Liver (tissue), 3 donors: ENCODE data around the gene PDZK1.
"Not testable (repeated sequence)": the region's sequence is repeated elsewhere in the genome, so short reads cannot be mapped to it uniquely, and the experiment has no call there.

Experiments used
- CTCF ChIP-seq: fragments of 150-350 bp; IDR thresholded peaks from 2 replicates; pipeline ENCODE4 v1.5.1; 2017; ENCODE audit warnings: improper control_type of control experiment, low read depth, low read length; ENCODE audit not compliant: missing input control
- EGR1 ChIP-seq, 2 donors: IDR thresholded peaks; 2 replicates each; pipeline ENCODE4 v1.6.1; 2016 to 2018; ENCODE audit warnings: antibody characterized with exemption in 2 of 2, low read depth in 2 of 2
- JUND ChIP-seq, 2 donors: IDR thresholded peaks; 2 replicates each; pipeline ENCODE4 v1.6.1; 2016; ENCODE audit warnings: antibody characterized with exemption in 2 of 2
- RAD21 ChIP-seq, 2 donors: IDR thresholded peaks; 2 replicates each; pipeline ENCODE4 v1.6.1; 2016; ENCODE audit warnings: antibody characterized with exemption in 2 of 2, mild to moderate bottlenecking in 2 of 2
- RXRA ChIP-seq, 2 donors: IDR thresholded peaks; 2 replicates each; pipeline ENCODE4 v1.6.1; 2017 to 2018; ENCODE audit warnings: antibody characterized with exemption in 2 of 2, mild to moderate bottlenecking in 1 of 2
- TF ChIP-seq, protein P1 (sequence below): IDR thresholded peaks from 2 replicates; pipeline ENCODE4 v1.6.1; 2016; ENCODE audit warnings: antibody characterized with exemption
- TF ChIP-seq, protein P2 (sequence below): IDR thresholded peaks from 2 replicates; pipeline ENCODE4 v1.6.1; 2016; ENCODE audit warnings: antibody characterized with exemption, mild to moderate bottlenecking
- donor health status: healthy.
- donor health status: healthy.

DNA sequence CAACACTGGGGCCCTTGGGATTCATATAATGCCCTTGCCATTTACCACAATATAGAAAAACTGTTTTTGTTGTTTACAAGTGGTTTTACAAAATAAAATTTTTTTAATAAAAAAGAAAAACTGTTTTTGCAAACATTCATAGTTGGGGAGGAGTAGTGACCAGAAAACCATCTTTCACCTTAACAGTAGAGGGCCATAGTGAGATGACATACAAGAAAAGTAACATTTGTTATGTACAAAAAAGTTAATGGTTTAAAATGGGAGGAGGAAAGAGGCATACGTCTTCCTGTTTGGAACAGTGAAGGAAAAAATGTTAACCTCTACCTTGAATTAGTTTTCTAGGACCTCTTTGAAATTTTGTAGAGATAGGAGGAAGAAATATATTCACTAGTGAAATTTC lies 70.9 kb downstream of the PDZK1 start:
- not testable (repeated sequence) for TF ChIP-seq CTCF; RXRA (IDR thresholded peaks at IDR 0.05); JUND (IDR thresholded peaks at IDR 0.05); RAD21 (IDR thresholded peaks at IDR 0.05); EGR1 (IDR thresholded peaks at IDR 0.05; ENCODE audit: low read depth in 2 of 2)
- TF ChIP-seq, protein P1, sequence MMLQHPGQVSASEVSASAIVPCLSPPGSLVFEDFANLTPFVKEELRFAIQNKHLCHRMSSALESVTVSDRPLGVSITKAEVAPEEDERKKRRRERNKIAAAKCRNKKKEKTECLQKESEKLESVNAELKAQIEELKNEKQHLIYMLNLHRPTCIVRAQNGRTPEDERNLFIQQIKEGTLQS = not testable (repeated sequence)
- TF ChIP-seq, protein P2, sequence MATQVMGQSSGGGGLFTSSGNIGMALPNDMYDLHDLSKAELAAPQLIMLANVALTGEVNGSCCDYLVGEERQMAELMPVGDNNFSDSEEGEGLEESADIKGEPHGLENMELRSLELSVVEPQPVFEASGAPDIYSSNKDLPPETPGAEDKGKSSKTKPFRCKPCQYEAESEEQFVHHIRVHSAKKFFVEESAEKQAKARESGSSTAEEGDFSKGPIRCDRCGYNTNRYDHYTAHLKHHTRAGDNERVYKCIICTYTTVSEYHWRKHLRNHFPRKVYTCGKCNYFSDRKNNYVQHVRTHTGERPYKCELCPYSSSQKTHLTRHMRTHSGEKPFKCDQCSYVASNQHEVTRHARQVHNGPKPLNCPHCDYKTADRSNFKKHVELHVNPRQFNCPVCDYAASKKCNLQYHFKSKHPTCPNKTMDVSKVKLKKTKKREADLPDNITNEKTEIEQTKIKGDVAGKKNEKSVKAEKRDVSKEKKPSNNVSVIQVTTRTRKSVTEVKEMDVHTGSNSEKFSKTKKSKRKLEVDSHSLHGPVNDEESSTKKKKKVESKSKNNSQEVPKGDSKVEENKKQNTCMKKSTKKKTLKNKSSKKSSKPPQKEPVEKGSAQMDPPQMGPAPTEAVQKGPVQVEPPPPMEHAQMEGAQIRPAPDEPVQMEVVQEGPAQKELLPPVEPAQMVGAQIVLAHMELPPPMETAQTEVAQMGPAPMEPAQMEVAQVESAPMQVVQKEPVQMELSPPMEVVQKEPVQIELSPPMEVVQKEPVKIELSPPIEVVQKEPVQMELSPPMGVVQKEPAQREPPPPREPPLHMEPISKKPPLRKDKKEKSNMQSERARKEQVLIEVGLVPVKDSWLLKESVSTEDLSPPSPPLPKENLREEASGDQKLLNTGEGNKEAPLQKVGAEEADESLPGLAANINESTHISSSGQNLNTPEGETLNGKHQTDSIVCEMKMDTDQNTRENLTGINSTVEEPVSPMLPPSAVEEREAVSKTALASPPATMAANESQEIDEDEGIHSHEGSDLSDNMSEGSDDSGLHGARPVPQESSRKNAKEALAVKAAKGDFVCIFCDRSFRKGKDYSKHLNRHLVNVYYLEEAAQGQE = not testable (repeated sequence)
